GM21576 (cell line): ENCODE results near the gene ZNF467.

Experiments used
- ATAC-seq: cut with Tn5 transposase; IDR thresholded peaks from one replicate; pipeline ENCODE4 v1.9.1; 2021; ENCODE audit warnings: mild to moderate bottlenecking, moderate library complexity; ENCODE audit not compliant: unreplicated experiment

Gene ZNF467

GRCh38 chr7:149808311-149808710, 34.9 kb upstream of the ZNF467 start:
- no peak for ATAC-seq

GRCh38 chr7:149806726-149807125, 33.3 kb upstream of the ZNF467 start:
- ATAC-seq, result no peak

GRCh38 chr7:149804106-149804505, 30.7 kb upstream of the ZNF467 start:
- ATAC-seq, result no peak

- ATAC-seq, result no peak
These were observed 30.2 kb upstream of the ZNF467 start for GRCh38 chr7:149803551-149804074.

GRCh38 chr7:149802966-149803365, 29.6 kb upstream of the ZNF467 start:
- no peak for ATAC-seq

GRCh38 chr7:149801816-149802215, 28.4 kb upstream of the ZNF467 start:
- ATAC-seq, result no peak

GRCh38 chr7:149801002-149801566, 27.7 kb upstream of the ZNF467 start:
- no peak for ATAC-seq

GRCh38 chr7:149800169-149800555, 26.8 kb upstream of the ZNF467 start:
- ATAC-seq, result no peak

GRCh38 chr7:149799397-149800168, 26.2 kb upstream of the ZNF467 start:
- no peak for ATAC-seq

- ATAC-seq, result no peak
These were observed 24.4 kb upstream of the ZNF467 start for GRCh38 chr7:149797771-149798170.

- ATAC-seq, result no peak
These were observed 23.0 kb upstream of the ZNF467 start for GRCh38 chr7:149796287-149796860.

- no peak for ATAC-seq
These were observed 21.7 kb upstream of the ZNF467 start for GRCh38 chr7:149795126-149795525.

- ATAC-seq, result no peak
These were observed 21.3 kb upstream of the ZNF467 start for GRCh38 chr7:149794661-149795060.

GRCh38 chr7:149793261-149793660, 19.9 kb upstream of the ZNF467 start:
- no peak for ATAC-seq

- no peak for ATAC-seq
These were observed 18.8 kb upstream of the ZNF467 start for GRCh38 chr7:149792220-149792595.

- no peak for ATAC-seq
These were observed 18.2 kb upstream of the ZNF467 start for GRCh38 chr7:149791411-149792219.

- no peak for ATAC-seq
These were observed 17.5 kb upstream of the ZNF467 start for GRCh38 chr7:149790754-149791360.

GRCh38 chr7:149790146-149790548, 16.8 kb upstream of the ZNF467 start:
- no peak for ATAC-seq

- no peak for ATAC-seq
These were observed 15.7 kb upstream of the ZNF467 start for GRCh38 chr7:149789101-149789500.

GRCh38 chr7:149788300-149788851, 15.0 kb upstream of the ZNF467 start:
- ATAC-seq, result no peak
